Activated naive CD4-positive, alpha-beta T cell (primary cell): ENCODE data around the gene ASB10.

ENCODE experiments used
- DNase-seq, 4 experiments: peaks; one replicate each; lab custom pipeline; 2025; lab: John Stamatoyannopoulos, UW

The ASB10 gene

DNA sequence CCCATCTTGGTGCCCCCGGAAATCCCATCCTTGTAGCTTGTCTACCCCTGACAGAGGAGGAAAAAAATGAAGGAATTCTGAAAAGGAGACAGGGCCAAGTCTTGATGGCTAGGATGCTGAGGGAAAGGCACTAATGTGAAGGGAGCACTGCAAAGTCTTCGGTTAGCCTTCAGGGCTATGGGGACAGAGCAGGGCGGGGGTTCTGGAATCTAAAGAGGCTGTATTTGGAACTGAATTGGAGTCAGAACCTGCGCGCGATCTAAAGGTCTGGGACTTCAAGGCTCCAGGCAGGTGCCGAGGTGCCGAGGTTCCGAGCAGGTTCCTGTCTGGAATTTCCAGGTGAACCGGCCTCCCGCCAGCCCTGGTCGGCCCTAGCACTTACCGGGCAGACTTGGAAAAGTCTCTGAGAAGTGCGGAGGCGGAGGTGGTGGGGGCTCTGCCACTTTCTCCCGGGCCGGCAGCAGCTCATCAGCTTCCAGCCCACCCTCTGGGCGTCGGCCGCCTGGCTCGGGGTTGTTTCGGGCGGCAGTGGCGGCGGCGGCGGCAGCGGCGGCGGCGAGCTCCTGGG, 20.3 kb downstream of the ASB10 start:
- no peak for DNase-seq

DNA sequence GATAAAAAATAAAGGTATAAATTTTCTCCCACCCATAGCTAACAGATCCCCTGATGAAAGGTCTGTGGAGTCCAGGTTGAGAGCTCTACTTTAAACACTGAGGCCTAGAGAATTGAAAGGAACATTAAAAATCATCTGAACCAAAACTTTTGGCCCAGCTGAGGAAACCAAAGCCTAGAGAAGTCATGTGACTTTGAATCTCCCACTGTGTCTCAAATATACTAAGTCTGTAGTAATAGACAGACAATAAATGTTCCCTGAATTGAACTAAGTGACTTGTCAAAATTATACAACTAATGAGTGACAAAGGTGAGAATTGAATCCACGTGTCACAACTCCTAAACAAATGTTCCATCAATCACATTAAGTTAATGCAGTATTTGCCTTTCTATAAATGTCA, 25.3 kb downstream of the ASB10 start:
- DNase-seq, result no peak

DNA sequence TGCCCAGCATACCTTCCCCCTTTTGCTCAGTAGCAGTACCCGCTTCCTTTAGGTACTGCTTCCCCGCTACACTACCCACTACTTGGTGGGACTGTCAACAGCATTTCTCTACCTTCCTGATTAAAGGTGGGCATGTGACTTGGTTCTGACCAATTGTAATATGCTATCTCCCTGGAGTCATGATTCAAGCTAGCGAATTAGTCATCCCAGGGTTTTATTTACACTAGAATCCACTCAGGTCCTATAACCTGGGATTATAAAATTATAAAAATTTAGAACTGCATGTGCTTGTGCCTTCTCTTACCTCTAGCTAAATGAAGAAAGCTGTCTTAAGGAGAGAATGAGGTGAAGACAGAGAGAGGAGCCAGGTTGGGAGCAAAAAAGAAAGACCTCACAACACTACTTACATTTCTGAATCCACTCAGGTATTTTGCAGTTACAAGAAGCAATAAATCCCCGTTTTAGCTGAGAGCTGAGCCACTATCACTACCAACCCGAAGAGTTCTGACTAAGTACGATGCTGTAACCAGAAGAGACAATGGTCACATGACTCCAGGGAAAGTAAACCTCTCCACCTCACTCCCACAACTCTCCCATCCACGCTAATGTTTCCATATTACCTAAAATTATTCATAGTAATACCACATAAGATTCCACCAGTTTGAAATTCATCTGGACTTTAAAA, 29.3 kb downstream of the ASB10 start:
- DNase-seq, result no peak

DNA sequence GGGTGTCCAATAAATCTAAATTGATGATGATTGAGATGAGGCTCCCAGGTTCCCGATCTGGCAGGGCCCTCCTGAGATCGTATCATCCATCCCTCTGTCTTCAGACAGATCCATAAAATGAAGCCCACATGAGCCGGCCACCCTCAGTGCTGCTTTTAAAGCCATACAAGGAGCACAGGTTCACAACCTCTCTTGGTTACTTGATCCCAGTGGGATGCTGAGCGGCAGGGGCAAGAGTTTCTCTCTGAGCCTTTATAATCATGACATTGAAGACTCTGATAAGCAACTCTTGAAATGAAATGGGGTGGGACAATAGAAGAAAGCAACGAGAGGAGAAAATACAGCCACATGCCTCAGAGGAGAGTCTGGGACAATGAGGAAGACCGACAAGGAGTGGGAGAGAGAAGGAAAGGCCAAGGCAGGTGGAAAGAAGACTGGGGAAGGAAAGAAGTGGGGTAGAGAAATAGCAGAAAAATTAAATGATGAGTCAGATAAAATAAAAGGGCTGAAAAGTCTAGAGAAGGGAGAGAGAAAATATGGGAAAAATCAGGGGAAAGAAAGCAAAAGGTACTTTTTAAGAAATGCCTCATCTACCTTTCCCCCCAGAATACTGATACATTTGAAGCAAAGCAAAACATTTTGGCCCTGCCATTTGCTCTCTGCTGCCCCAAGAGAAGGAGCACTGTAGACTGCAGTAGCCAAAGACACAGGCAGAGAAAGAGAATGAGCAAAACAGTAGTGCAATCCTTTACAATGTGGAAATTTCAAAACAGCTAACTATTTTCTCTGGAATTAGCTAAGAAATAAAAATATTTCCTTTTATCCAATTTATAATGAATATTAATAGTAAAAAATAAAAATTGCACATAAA, 34.2 kb downstream of the ASB10 start:
- no peak for DNase-seq

DNA sequence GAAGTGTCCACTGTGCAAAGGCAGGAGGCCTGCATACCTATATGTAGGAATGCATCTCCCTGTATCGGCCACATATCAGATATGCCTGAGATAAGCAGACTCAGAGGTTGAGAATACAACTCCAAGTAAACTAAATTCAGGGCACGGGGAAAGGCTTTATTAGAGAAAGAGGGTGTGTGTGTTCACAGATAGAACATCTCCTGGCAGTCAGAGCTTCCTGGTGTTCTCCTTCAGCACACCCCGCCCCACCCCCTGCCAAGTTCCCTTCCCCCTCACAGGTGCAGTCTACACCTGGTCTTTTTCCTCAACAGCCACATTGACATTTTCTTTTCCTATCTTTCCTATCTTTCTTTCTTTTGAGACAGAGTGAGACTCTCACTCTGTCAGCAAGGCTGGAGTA, 36.7 kb downstream of the ASB10 start:
- no peak for DNase-seq

DNA sequence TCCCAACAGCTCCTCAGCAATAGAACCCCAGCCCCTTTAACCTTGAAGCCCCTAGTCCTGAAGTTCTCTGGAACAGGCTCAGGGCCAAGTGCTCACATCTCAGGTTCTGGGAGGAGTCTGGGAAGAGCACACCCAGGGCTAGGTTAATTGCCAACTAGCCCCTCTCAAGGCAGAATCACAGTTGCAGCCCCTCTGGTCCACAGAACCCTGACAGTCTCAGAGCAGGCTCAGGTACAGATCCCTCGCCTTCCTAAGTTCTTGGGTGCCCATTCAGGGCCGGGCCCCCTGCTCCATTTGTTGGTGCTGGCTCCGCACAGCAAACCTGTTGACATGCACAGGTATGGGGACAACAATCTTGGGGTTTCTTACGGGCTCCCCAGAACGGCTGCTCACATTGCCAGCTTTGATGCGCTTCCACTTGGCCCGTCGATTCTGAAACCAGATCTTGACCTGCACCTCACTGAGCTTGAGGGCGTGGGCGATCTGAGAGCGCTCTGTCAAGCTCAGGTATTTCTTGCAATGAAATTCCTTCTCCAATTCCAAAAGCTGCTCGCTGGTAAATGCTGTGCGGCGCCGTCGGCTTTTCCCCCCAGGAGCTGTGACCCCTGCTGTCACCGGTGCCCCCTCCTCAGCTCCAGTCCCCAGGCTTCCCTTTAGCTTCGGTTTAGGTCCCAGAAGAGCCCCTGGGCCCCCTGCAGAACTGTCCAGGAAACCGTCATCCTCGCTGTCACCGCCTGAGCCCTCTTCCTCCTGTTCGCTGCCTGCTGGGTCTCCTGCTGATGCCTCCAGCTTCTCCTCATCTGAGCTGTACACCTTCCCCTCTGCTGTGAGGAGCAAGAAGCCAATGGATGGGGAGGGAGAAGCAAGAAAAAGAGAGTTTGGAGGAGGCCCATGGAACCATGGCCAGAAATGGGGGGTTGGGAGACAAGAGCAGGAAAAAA, 38.5 kb downstream of the ASB10 start:
- DNase-seq, result no peak

DNA sequence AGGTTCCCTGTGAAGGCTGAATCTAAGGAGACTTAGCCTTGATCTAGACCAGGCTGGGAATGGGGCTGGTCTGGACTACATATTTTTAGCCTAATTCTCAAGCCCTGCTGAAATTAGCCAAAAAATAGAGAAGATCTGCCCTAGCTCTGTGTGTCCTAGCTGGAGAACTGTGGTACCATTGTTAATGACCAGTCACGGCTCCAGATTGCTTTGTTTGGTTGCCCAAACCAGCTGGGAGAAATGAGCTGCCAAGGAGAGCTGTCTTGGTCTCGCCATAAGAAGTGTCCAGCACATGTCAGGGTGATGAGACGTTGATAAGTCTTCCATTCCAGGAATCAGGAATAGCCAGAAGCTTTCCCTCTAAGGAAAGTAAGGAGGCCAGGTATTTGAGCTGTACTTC, 40.3 kb downstream of the ASB10 start:
- no peak for DNase-seq

DNA sequence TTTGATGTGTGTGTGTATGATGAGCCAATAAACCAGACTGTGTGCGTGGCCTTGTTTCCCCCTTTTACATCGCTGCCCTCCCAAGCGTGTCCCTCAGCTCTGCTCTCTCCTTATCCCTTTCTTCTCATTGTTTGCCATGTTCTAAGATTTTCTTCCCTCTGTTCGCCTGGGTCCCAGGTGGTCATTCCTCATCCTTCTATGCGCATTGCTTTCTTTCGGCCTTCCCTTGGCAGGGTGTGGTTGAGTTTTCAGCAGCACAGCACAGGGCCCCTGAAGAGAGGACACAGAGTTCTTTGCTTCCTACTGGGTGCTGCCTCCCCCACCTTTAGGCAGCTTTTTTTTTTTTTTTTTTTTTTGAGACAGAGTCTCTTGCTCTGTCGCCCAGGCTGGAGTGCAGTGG, 42.7 kb downstream of the ASB10 start:
- DNase-seq, result no peak

DNA sequence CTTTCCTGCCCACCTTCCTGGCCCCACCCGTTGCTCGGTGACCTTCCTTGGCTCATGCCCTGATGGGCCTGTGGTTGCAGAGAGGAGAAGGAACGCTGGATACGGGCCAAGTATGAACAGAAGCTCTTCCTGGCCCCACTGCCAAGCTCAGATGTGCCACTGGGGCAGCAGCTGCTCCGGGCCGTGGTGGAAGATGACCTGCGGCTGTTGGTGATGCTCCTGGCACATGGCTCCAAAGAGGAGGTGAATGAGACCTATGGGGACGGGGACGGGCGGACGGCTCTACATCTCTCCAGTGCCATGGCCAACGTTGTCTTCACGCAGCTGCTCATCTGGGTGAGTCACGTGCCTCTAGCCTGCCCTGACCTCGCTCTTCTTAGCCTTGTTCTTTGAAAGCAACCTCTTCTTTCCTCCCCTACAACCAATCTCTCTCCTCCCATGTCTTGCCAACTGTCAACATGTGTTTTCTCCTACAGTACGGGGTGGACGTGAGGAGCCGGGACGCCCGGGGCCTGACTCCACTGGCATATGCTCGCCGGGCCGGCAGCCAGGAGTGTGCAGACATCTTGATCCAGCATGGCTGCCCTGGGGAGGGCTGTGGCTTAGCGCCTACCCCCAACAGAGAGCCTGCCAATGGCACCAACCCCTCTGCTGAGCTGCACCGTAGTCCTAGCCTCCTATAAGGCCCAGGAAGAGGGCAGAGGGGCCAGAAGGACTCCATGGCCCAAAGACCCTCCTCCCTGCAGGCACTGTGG, 43.6 kb downstream of the ASB10 start:
- no peak for DNase-seq

DNA sequence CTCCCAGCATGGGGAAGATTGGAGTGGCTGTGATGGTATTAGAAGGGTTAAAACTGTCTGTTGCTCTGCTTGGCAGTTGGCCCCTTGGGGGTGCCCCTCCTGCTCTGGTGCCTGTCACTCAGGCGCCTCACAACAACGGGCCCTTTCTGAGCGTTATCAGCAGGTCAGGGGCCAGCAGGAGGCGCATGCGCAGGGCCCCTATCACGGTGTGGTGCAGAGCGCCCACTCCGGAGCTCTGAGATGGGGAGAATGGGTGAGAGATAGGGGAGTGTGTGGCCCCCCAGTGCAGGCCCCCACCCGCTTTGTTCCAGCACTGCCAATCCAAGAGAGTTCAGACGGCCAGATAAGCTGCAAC, 44.4 kb downstream of the ASB10 start:
- no peak for DNase-seq

DNA sequence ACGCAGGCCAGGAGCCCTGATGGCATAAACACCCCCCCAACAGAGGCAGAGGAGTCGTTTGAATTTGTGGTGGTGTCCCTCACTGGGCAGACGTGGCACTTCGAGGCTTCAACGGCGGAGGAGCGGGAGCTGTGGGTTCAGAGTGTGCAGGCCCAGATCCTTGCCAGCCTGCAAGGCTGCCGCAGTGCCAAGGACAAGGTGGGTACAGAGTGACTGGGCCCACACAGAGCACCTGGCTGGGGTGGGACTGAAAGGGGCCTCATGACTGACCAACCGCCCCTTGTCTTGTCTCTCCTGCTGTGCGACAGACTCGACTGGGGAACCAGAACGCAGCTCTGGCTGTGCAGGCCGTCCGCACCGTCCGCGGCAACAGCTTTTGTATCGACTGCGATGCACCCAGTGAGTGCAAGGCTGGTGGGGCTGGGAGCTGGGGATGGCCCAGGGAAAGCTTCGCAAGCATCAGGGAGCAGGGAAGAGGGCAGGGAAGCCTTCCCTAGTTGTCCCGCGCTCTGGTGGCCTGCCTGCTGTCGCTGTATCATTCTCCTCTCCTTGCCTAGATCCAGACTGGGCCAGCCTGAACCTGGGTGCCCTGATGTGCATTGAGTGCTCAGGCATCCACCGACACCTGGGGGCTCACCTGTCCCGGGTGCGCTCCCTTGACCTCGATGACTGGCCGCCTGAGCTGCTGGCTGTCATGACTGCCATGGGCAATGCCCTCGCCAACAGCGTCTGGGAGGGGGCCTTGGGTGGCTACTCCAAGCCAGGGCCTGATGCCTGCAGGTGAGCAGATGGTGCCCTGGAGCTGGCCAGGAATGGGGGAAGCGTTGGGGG, 45.0 kb downstream of the ASB10 start:
- no peak for DNase-seq

DNA sequence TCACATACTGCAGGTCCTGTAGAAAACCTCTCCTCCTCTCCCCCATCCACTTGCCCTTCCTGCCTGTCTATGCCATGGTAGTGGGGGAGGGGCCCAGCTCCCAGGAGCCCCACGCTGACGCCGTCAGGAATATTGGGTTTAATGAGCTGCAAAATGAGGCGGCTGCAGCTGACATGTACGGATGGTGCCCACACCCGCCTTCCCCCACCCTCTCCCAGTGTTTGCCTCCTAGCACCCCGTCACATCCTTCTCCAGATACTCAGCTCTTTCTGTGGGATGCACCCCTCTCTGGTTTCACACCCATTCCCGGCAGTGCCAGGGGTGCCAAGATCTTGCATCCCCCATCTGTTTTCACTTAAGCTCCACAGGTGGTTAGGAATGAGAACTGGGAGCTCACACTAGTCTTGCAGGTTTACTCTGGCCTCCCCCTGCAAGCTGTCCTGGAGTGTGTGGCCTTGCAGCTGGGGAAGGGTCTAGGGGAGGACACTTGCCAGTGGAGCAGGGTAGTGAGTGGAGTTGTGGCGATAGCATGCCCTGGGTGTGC, 45.7 kb downstream of the ASB10 start:
- no peak for DNase-seq

DNA sequence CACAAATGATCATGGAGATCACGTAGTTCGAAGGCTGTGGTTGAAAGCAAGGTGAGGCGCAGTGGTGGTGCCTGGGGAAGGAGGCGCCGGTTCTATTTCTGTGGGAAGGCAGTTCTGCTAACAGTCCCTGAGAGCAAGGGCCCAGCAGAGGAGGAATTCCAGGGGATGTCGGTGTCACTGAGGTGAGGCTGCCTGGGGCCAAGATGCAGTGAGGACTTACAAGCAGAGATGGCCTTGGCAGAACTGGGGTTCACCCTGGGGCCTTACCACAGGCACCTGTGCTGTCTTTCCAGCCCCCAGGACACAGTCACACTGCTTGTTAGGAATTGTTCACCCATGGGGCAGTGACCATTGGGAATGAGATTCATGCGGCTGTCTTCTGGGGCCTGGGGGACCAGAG, 46.2 kb downstream of the ASB10 start:
- DNase-seq, result no peak

DNA sequence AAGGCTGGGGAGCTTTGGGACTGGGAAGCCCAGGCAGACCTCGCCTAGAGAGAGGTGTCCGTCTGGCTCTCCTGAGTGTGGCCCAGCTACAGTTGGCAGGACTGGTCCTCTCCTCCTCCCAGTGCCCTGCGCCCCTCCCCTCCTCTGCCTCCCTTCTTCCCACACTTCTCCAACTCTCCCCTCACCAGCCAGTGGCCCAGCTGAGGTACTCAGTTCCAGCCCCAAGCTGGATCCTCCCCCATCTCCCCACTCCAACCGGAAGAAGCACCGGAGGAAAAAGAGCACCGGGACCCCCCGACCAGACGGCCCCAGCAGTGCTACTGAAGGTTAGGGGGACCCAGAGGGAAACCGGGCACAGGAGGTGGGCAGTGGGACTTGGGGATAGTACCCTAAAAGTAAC, 47.3 kb downstream of the ASB10 start:
- DNase-seq, result no peak

DNA sequence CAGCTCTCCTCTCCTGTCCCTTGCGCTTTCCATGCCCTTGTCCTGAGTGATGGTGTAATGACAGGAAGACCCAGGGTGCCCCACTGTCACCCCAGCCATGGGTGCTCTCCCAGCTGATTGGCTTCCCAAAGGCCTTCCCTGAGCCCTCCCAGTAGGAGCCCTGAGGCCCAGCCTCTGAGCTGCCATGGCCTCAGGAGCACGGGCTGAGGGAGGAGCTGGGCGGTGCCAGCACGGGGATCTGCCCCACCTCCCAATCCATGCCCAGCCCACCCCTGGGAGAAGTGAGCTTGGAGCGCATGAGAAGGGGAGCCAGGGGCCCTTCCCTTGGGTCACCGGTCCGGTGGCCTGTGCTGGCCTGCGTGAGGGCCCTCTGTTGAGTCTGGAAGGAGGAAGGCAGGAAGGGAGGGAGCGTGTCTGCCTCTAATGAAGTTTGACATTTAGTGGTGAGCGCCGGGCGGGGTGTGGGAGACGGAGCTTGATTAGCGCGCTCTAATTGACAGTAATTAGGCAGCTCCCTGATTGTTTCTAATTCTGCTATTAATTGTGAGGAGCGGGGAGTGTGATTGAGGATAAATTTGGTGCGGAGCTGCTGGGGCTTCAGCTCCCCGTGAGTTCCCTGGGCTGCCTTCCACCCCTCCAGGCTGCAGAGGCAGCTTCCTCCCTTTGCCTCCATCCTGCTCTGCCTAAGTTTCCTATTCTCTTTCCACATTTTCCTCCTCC, 47.8 kb downstream of the ASB10 start:
- DNase-seq, result no peak

DNA sequence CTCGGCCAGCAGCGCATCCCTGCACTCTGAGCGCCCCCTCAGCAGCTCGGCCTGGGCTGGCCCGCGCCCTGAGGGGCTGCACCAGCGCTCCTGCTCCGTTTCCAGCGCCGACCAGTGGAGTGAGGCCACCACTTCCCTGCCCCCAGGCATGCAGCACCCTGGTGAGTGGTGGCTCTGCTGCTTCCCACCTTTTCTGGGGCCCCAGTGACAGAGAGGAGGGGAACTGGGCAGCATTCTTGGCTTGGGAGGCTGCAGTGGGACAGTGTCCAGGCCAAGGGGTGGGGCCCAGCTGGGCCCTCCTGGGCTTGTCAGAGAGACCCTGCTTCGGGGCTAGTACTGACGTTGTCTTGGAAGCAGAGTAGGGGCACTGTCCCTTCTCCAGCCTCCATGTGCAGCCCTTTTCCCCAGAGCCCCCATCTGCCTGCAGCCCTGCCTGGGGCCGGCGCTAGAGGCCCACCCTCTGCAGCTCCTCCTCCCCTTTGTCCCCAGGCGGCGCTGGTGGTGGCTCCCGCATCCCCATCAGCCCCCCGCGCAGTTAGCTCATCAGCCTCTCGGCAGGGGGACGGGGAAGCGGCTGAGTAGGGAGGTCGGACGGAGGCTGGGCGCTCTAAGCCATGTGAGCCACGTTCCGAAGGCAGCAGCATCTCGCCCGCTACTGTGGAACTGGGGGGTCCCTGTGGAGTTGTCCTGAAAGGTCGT, 48.7 kb downstream of the ASB10 start:
- no peak for DNase-seq

DNA sequence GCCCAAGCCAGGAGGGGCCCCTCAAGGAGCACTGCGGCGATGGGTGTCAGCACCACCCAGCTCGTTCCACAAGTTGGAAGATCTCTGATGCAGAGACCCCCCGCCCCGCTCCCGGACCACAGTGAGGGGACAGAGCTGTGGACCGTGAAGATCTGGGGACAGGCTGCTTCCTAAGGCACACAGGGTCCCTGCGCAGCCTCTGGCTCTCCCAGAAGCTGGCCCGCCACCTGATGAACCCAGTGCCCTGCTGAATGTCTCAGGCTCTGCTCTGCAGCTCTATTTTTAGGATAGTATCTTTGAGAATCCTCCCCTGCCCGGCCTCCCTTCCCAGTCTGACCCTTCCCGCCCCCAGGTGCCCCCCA, 49.3 kb downstream of the ASB10 start:
- DNase-seq, result no peak

DNA sequence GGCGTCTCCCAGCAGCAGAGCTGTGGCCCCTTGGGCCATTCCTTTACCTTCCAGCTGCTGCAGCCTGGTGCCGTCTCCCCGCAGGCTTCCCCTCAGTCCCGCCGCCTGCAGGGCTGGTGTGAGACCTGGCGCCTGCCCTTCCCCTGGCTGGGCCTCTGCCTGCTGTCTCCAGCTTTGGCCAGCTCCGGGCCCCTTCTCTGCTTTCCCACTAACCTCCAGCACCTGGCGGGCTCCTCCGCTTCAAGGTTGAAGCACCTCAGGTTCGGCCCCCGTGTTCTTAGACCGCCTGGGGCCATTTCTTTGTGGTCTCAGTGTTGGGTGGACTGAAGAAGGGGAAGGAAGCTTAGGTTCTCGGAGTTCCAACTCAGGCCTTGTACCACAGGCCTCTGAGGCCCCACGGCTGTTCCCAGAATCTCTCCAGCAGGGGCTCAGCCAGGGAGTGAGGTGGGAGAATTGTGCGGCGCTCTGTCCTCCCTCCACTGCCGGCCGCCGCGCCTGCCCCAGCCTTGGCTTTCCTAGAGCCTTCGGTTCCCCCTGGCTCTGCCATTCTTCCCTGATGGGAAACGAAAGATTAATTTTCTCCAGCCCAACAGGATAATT, 49.9 kb downstream of the ASB10 start:
- DNase-seq, result no peak
